OCI-LY7 (cell line): ENCODE results near the gene MTRF1L. TPM values are rescaled to one million over a fixed set of nuclear protein-coding genes. Genes with fewer than 3 reads are reported as not detected.
"Not testable (repeated sequence)": the region's sequence is repeated elsewhere in the genome, so short reads cannot be mapped to it uniquely, and the experiment has no call there.

ENCODE experiments used
- BruUV-seq: library from RNA; stranded (reverse); fragments of 400-500 nt; replicated peaks from 2 replicates; lab custom pipeline; 2021; lab: Mats Ljungman, UMichigan
- CTCF ChIA-PET: fragments of 300-600 bp; sonication (Branson Sonifier 250); formaldehyde crosslinking; loops from one replicate; lab custom pipeline; 2022; ENCODE audit warnings: antibody characterized with exemption; ENCODE audit not compliant: unreplicated experiment; lab: Charles Lee
- POLR2A ChIA-PET: fragments of 300-600 bp; sonication (Branson Sonifier 250); formaldehyde crosslinking; loops from one replicate; lab custom pipeline; 2022; ENCODE audit warnings: antibody characterized with exemption; lab: Charles Lee
- DNase-seq: peaks from one replicate; pipeline ENCODE4 v3.0.0-alpha.2; 2015; ENCODE audit warnings: low spot score
- H2AFZ ChIP-seq: fragments of 200-600 bp; sonication (generic), shearing (Covaris generic); 2 replicates; pipeline ENCODE4 v1.6.1; 2014; ENCODE audit warnings: mild to moderate bottlenecking, antibody characterized with exemption, low read length, moderate library complexity
- H3K27ac ChIP-seq: fragments of 200-600 bp; sonication (generic); 2 replicates; pipeline ENCODE4 v1.5.1; 2014; ENCODE audit warnings: mixed run types, low read depth, mild to moderate bottlenecking, moderate library complexity, low read length, inconsistent platforms; ENCODE audit not compliant: poor library complexity, severe bottlenecking
- H3K36me3 ChIP-seq: fragments of 200-600 bp; sonication (generic); 2 replicates; pipeline ENCODE4 v1.6.1; 2014; ENCODE audit warnings: mild to moderate bottlenecking, antibody characterized with exemption, low read length, moderate library complexity, mixed read lengths; ENCODE audit not compliant: insufficient read depth
- H3K4me1 ChIP-seq: fragments of 200-600 bp; sonication (generic); 2 replicates; pipeline ENCODE4 v1.5.1; 2014; ENCODE audit warnings: mild to moderate bottlenecking, low read length; ENCODE audit not compliant: insufficient read depth, poor library complexity, severe bottlenecking
- H3K4me2 ChIP-seq: fragments of 200-600 bp; sonication (generic); 2 replicates; pipeline ENCODE4 v1.6.1; 2014; ENCODE audit warnings: mild to moderate bottlenecking, low read length
- H3K4me3 ChIP-seq: fragments of 200-600 bp; sonication (generic); 2 replicates; pipeline ENCODE4 v1.5.1; 2014; ENCODE audit warnings: mild to moderate bottlenecking, low read depth, low read length; ENCODE audit not compliant: poor library complexity, severe bottlenecking
- H3K79me2 ChIP-seq: fragments of 200-600 bp; sonication (generic); 2 replicates; pipeline ENCODE4 v1.6.1; 2016; ENCODE audit warnings: low read depth, mild to moderate bottlenecking, low read length, moderate library complexity, mixed read lengths; ENCODE audit not compliant: insufficient read depth
- H3K9me2 ChIP-seq: fragments of 200-600 bp; sonication (generic); 2 replicates; pipeline ENCODE4 v1.6.1; 2016; ENCODE audit warnings: mild to moderate bottlenecking, low read length, mixed read lengths; ENCODE audit not compliant: insufficient read depth
- H3K9me3 ChIP-seq: fragments of 200-600 bp; sonication (generic); 2 replicates; pipeline ENCODE4 v1.6.1; 2014; ENCODE audit warnings: mild to moderate bottlenecking, mixed run types, low read length, mixed read lengths
- H4K20me1 ChIP-seq: fragments of 200-600 bp; sonication (generic); 2 replicates; pipeline ENCODE4 v1.6.1; 2014; ENCODE audit warnings: mild to moderate bottlenecking, antibody characterized with exemption, low read length, moderate library complexity, mixed read lengths; ENCODE audit not compliant: insufficient read depth
- EZH2phosphoT487 ChIP-seq: fragments of 200-600 bp; sonication (generic); IDR thresholded peaks from 2 replicates; pipeline ENCODE4 v1.6.1; 2018; ENCODE audit warnings: low read depth, borderline replicate concordance, mild to moderate bottlenecking, mixed run types, antibody characterized with exemption, low read length, moderate library complexity, mixed read lengths
- intact Hi-C: fragments of 100-400 bp; cut with micrococcal nuclease; formaldehyde crosslinking; loops from one replicate; pipeline ENCODE4 v1.10.0; 2022; ENCODE audit not compliant: unreplicated experiment
- total RNA-seq, 2 experiments: library from RNA; depleted of rRNA in 1 of 2; stranded (reverse); fragments of >200 nt in 1 of 2; shearing (Covaris generic) in 1 of 2; gene quantifications; 2 replicates each; pipeline ENCODE4 v1.2.3, GENCODE V29; 2014 to 2022
- TF ChIP-seq, protein P1 (sequence below): fragments of 200-600 bp; sonication (generic); conservative IDR thresholded peaks from 2 replicates; pipeline ENCODE4 v1.5.1; 2014; ENCODE audit warnings: mild to moderate bottlenecking, antibody characterized with exemption, low read length, moderate library complexity, mixed read lengths

Gene MTRF1L
- total RNA-seq, 2 experiments from 2014 or later: 11.0 to 19.2 TPM

DNA sequence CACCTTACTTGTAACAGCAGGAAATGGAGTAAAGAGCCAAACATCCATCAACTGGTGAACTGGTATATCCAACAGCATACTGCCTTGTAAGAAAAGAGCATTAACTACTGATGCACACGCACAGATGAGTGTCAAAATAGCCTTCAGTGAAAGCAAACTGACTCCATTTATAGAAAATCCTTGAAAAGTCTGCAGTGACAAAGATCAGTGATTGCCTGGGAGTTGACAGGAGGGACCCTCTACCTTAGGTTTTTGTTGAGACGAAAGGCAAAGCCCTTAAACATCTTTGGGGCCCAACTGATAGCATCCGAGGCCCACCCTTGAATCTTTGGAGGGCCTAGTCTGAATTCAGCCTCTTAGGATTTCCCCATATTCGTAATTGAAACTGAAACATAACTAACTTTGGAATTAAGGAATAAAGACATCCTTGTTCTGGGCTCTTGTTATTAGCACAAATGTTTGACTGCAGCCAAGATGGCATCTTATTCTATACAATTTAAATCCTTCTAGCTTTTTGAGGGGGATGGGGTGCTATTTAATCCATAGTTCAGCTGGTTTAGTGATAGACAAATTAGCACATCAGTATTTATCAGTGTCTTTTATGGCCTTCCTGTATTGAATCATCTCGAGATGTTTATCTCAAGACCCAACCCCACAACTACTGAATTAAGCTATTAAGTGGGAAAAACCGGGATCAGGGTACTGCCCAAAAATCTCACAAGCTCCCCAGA lies 32.7 kb downstream of the MTRF1L start:
- TF ChIP-seq, protein P1, sequence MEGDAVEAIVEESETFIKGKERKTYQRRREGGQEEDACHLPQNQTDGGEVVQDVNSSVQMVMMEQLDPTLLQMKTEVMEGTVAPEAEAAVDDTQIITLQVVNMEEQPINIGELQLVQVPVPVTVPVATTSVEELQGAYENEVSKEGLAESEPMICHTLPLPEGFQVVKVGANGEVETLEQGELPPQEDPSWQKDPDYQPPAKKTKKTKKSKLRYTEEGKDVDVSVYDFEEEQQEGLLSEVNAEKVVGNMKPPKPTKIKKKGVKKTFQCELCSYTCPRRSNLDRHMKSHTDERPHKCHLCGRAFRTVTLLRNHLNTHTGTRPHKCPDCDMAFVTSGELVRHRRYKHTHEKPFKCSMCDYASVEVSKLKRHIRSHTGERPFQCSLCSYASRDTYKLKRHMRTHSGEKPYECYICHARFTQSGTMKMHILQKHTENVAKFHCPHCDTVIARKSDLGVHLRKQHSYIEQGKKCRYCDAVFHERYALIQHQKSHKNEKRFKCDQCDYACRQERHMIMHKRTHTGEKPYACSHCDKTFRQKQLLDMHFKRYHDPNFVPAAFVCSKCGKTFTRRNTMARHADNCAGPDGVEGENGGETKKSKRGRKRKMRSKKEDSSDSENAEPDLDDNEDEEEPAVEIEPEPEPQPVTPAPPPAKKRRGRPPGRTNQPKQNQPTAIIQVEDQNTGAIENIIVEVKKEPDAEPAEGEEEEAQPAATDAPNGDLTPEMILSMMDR: no peak
- TF ChIP-seq EZH2phosphoT487: no peak
- CTCF ChIA-PET: interaction anchor here (1.0 kb wide), 1 partner anchor 15 kb away, joined by 3 read pairs; no protein-coding TSS in a partner anchor
- no peaks in the 10 kb centered on the region for H3K9me2 ChIP-seq
- DNase-seq: no peak
- H3K4me2 ChIP-seq: no peak overlapping the region
- no peak overlapping the region for H3K4me3 ChIP-seq
- no peaks in the 10 kb centered on the region for H3K9me3 ChIP-seq
- intact Hi-C loops: no loop called here
- peaks cover 47% of the 10 kb centered on the region for H3K79me2 ChIP-seq
- H3K4me1 ChIP-seq: peaks cover 18% of the 10 kb centered on the region
- POLR2A ChIA-PET: interaction anchor here (0.6 to 1.9 kb wide), 3 partner anchors 8 to 33 kb away, joined by 4 to 5 read pairs (median 4); no protein-coding TSS in a partner anchor
- H2AFZ ChIP-seq: no peak overlapping the region
- BruUV-seq: no TSS peak
- peaks cover 58% of the 10 kb centered on the region for H3K36me3 ChIP-seq
- H3K27ac ChIP-seq: no peak overlapping the region
- peaks cover 25% of the 10 kb centered on the region for H4K20me1 ChIP-seq

DNA sequence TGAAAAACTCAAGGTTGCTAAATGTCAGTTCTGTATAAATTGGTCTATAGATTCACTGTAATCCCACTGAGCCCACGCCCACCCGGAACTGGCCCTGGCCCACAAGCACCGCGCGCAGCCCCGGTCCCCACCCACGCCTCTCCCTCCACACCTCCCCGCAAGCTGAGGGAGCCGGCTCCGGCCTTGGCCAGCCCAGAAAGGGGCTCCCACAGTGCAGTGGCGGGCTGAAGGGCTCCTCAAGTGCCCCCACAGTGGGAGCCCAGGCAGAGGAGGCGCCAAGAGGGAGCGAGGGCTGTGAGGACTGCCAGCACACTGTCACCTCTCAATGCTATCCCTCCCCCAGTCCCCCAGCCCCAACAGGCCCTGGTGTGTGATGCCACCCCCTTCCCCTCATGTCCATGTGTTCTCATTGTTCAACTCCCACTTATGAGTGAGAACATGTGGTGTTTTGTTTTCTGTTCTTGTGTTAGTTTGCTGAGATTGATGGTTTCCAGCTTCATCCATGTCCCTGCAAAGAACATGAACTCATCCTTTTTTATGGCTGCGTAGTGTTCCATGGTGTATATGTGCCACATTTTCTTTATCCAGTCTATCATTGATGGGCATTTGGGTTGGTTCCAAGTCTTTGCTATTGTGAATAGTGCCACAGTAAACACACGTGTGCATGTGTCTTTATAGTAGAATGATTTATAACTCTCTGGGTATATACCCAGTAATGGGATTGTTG lies 36.2 kb downstream of the MTRF1L start:
- H3K4me1 ChIP-seq, DNase-seq, H3K4me2 ChIP-seq, intact Hi-C loops, CTCF ChIA-PET, BruUV-seq, H3K9me3 ChIP-seq, H3K4me3 ChIP-seq, H3K27ac ChIP-seq, H4K20me1 ChIP-seq, H3K9me2 ChIP-seq, H2AFZ ChIP-seq: not testable (repeated sequence)
- POLR2A ChIA-PET: interaction anchor here (0.8 kb wide), 1 partner anchor 12 kb away, joined by 3 read pairs; no protein-coding TSS in a partner anchor
- H3K36me3 ChIP-seq: peaks cover 23% of the 10 kb centered on the region
- H3K79me2 ChIP-seq: peaks cover 12% of the 10 kb centered on the region; the same call in 1 of the 2 replicates

DNA sequence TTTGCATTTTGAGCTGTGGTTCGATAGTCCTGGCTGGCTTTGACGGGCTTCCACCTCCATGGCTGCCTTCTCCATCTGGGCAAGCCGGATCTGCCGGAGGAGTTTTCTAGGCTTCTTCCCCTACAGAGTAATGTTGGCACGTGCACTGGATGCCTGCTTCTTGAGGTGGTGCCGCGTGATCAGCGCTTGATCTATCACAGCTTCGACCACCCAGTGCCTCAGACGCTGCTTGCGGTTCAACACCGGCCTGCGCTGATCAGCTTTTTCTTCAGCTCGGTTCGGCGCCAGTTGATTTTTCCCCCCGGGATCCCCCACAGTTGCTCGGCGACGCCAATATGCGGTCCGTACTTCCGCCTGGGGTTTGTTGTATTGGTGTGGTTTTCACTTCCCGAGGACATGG lies 43.2 kb downstream of the MTRF1L start:
- no peak overlapping the region for H3K4me2 ChIP-seq
- no peak overlapping the region for H3K27ac ChIP-seq
- ChIA-PET POLR2A (interaction anchor here (0.9 kb wide), 1 partner anchor 9 kb away, joined by 3 read pairs; no protein-coding TSS in a partner anchor), CTCF (no interaction called here)
- no peak overlapping the region for H2AFZ ChIP-seq
- no peak for TF ChIP-seq EZH2phosphoT487
- TF ChIP-seq, protein P1: no peak
- H3K36me3 ChIP-seq: no peaks in the 10 kb centered on the region
- no peaks in the 10 kb centered on the region for H3K9me2 ChIP-seq
- intact Hi-C loops: no loop called here
- H4K20me1 ChIP-seq: no peaks in the 10 kb centered on the region
- no peaks in the 10 kb centered on the region for H3K4me1 ChIP-seq
- no peak for DNase-seq
- no peaks in the 10 kb centered on the region for H3K79me2 ChIP-seq
- H3K4me3 ChIP-seq: no peak overlapping the region
- H3K9me3 ChIP-seq: no peaks in the 10 kb centered on the region
- BruUV-seq: no TSS peak
